HEK293T (cell line): Measurements from ENCODE around the gene COL9A3.

Source experiments
- BHLHE40 ChIP-seq: fragments of 450-650 bp; IDR thresholded peaks from 2 replicates; pipeline ENCODE4 v1.6.1; 2016; ENCODE audit warnings: mild to moderate bottlenecking, moderate library complexity, borderline replicate concordance
- ELF4 ChIP-seq: fragments of 450-650 bp; IDR thresholded peaks from 2 replicates; pipeline ENCODE4 v1.6.1; 2017; ENCODE audit warnings: antibody characterized with exemption
- FOXA1 ChIP-seq: fragments of 450-650 bp; IDR thresholded peaks from 2 replicates; pipeline ENCODE4 v1.6.1; 2016; ENCODE audit warnings: mild to moderate bottlenecking
- FOXK2 ChIP-seq: fragments of 450-650 bp; IDR thresholded peaks from 2 replicates; pipeline ENCODE4 v1.6.1; 2016; ENCODE audit warnings: mild to moderate bottlenecking
- L3MBTL2 ChIP-seq: fragments of 450-650 bp; conservative IDR thresholded peaks from 2 replicates; pipeline ENCODE4 v1.6.1; 2016; ENCODE audit warnings: mild to moderate bottlenecking
- NFRKB ChIP-seq: fragments of 450-650 bp; IDR thresholded peaks from 2 replicates; pipeline ENCODE4 v1.6.1; 2016; ENCODE audit warnings: mild to moderate bottlenecking, moderate library complexity
- SP1 ChIP-seq: fragments of 450-650 bp; IDR thresholded peaks from 2 replicates; pipeline ENCODE4 v1.6.1; 2017
- SUZ12 ChIP-seq: fragments of 450-650 bp; IDR thresholded peaks from 2 replicates; pipeline ENCODE4 v1.6.1; 2016; ENCODE audit warnings: mild to moderate bottlenecking
- TF ChIP-seq, protein P1 (sequence below): fragments of 450-650 bp; IDR thresholded peaks from 2 replicates; pipeline ENCODE4 v1.6.1; 2016

- TF ChIP-seq, protein P1, sequence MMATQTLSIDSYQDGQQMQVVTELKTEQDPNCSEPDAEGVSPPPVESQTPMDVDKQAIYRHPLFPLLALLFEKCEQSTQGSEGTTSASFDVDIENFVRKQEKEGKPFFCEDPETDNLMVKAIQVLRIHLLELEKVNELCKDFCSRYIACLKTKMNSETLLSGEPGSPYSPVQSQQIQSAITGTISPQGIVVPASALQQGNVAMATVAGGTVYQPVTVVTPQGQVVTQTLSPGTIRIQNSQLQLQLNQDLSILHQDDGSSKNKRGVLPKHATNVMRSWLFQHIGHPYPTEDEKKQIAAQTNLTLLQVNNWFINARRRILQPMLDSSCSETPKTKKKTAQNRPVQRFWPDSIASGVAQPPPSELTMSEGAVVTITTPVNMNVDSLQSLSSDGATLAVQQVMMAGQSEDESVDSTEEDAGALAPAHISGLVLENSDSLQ: no peak
- TF ChIP-seq FOXA1 (no peak), SUZ12 (no peak), L3MBTL2 (no peak), NFRKB (no peak), FOXK2 (no peak), SP1 (no peak), ELF4 (no peak), BHLHE40 (no peak)
Measured at GRCh38 chr20:62817975-62818591, 1.2 kb downstream of the COL9A3 start.
